Osteocyte (in vitro differentiated cells): ENCODE results near the gene OR6C4. TPM values are rescaled to one million over a fixed set of nuclear protein-coding genes. Genes with fewer than 3 reads are reported as not detected.
"Not testable (repeated sequence)": the region's sequence is repeated elsewhere in the genome, so short reads cannot be mapped to it uniquely, and the experiment has no call there.

Source experiments
- DNase-seq: peaks from one replicate; pipeline ENCODE4 v3.0.0; 2021; ENCODE audit warnings: mixed read lengths; ENCODE audit not compliant: unreplicated experiment; ENCODE audit errors: extremely low spot score
- H3K27ac Mint-ChIP-seq: one replicate; pipeline ENCODE4 v1.8.0; 2021; ENCODE audit warnings: mild to moderate bottlenecking, mixed read lengths; ENCODE audit not compliant: unreplicated experiment
- H3K27me3 Mint-ChIP-seq: one replicate; pipeline ENCODE4 v1.8.0; 2021; ENCODE audit warnings: mixed read lengths; ENCODE audit not compliant: unreplicated experiment
- H3K36me3 Mint-ChIP-seq: one replicate; pipeline ENCODE4 v1.8.0; 2021; ENCODE audit warnings: mixed read lengths; ENCODE audit not compliant: unreplicated experiment
- H3K4me1 Mint-ChIP-seq: one replicate; pipeline ENCODE4 v1.8.0; 2021; ENCODE audit warnings: mixed read lengths; ENCODE audit not compliant: unreplicated experiment
- H3K4me3 Mint-ChIP-seq: one replicate; pipeline ENCODE4 v1.8.0; 2021; ENCODE audit warnings: mild to moderate bottlenecking, moderate library complexity, mixed read lengths; ENCODE audit not compliant: unreplicated experiment
- H3K9me3 Mint-ChIP-seq: one replicate; pipeline ENCODE4 v1.8.0; 2021; ENCODE audit warnings: mixed read lengths; ENCODE audit not compliant: unreplicated experiment
- CTCF ChIP-seq: fragments of 200-600 bp; sonication (generic); IDR thresholded peaks from 2 replicates; pipeline ENCODE4 v1.5.0; 2021; ENCODE audit warnings: antibody characterized with exemption, mild to moderate bottlenecking, moderate library complexity
- total RNA-seq: library from RNA; stranded (reverse); gene quantifications from 2 replicates; pipeline ENCODE4 v1.2.1, GENCODE V29; 2021

Gene OR6C4
- total RNA-seq, 1 donor from 2014 or later, result not detected

- TF ChIP-seq CTCF, result no peak
- peaks cover 4% of the 10 kb centered on the region for H3K9me3 Mint-ChIP-seq
- no peak overlapping the region for H3K27ac Mint-ChIP-seq
- DNase-seq, result no peak
- no peaks in the 10 kb centered on the region for H3K27me3 Mint-ChIP-seq
- H3K36me3 Mint-ChIP-seq, result no peaks in the 10 kb centered on the region
- H3K4me3 Mint-ChIP-seq, result no peak overlapping the region
- H3K4me1 Mint-ChIP-seq, result no peaks in the 10 kb centered on the region
Measured at GRCh38 chr12:55548756-55549155, 646 bp upstream of the OR6C4 start.

- Mint-ChIP-seq H3K9me3 (peaks cover 15% of the 10 kb centered on the region), H3K4me1 (no peaks in the 10 kb centered on the region), H3K36me3 (no peaks in the 10 kb centered on the region), H3K4me3 (no peak overlapping the region), H3K27me3 (no peaks in the 10 kb centered on the region), H3K27ac (no peak overlapping the region)
- no peak for DNase-seq
- TF ChIP-seq CTCF, result no peak
Measured at GRCh38 chr12:55554296-55554695, 4.9 kb downstream of the OR6C4 start.

GRCh38 chr12:55570060-55570459 lies 20.7 kb downstream of the OR6C4 start:
- H3K36me3 Mint-ChIP-seq, result not testable (repeated sequence)
- H3K9me3 Mint-ChIP-seq, result peaks cover 18% of the 10 kb centered on the region

GRCh38 chr12:55570689-55571088 lies 21.3 kb downstream of the OR6C4 start:
- H3K27ac Mint-ChIP-seq, H3K36me3 Mint-ChIP-seq, H3K4me3 Mint-ChIP-seq, H3K27me3 Mint-ChIP-seq, DNase-seq, H3K4me1 Mint-ChIP-seq: not testable (repeated sequence)
- H3K9me3 Mint-ChIP-seq, result peaks cover 18% of the 10 kb centered on the region

More at GRCh38 chr12:55570060-55570459, 20.7 kb downstream of the OR6C4 start:
- H3K27me3 Mint-ChIP-seq, H3K27ac Mint-ChIP-seq, DNase-seq, H3K4me1 Mint-ChIP-seq, H3K4me3 Mint-ChIP-seq: not testable (repeated sequence)

GRCh38 chr12:55572168-55572567 lies 22.8 kb downstream of the OR6C4 start, which contains the start of gene OR2AP1:
Gene OR2AP1 (plus strand): TSS chr12:55572468. CDS start chr12:55574415, 1,947 bp downstream.
- H3K9me3 Mint-ChIP-seq, result peaks cover 18% of the 10 kb centered on the region
- H3K27ac Mint-ChIP-seq, result no peak within 1 kb of the TSS
- H3K27me3 Mint-ChIP-seq, result no peaks in the 10 kb centered on the region
- no peak for DNase-seq
- no peaks in the 10 kb centered on the region for H3K4me1 Mint-ChIP-seq
- no peaks in the 10 kb centered on the region for H3K36me3 Mint-ChIP-seq
- H3K4me3 Mint-ChIP-seq, result no peak within 1 kb of the TSS
- TF ChIP-seq CTCF, result no peak

- Mint-ChIP-seq H3K4me3 (no peak overlapping the region), H3K4me1 (no peaks in the 10 kb centered on the region), H3K27ac (no peak overlapping the region), H3K27me3 (no peaks in the 10 kb centered on the region), H3K9me3 (no peaks in the 10 kb centered on the region), H3K36me3 (no peaks in the 10 kb centered on the region)
- DNase-seq, result no peak
- TF ChIP-seq CTCF, result no peak
Measured at GRCh38 chr12:55582066-55582465, 32.7 kb downstream of the OR6C4 start.
